ENCODE data around the gene EFCAB6.

DNA sequence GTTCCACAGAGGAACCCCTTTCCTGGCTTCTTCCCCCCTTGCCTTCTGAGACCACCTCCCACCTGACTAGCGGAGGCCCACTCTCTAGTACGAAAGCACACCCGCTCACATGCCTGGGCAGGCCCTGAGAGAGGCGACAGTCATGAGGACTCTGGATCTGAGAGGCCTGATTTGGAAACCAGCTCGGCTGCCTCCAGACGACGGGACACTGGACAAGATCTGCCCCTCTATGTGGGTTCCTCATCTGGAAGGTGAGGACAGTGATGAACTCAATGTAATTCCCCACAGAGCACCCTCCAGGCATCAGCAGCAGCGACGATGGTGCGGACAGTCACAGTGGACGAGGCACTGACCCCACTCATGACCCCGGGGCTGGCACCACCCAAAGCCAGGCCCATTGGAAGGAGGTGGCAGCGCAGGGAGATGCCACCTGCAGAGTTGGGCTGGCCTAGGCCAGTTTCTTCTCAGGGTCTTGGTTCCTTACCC, 42.7 kb upstream of the EFCAB6 start:
- TF ChIP-seq ZNF444 (CRISPR knock-in tag; IDR thresholded peaks at IDR 0.05) = no peak
- TF ChIP-seq TAF1 (IDR thresholded peaks at IDR 0.05; ENCODE audit: control insufficient read depth, extremely low read depth, insufficient read depth, low read length, severe bottlenecking) = no peak
- TF ChIP-seq RBM34 (IDR thresholded peaks at IDR 0.05; ENCODE audit: borderline replicate concordance, insufficient read depth, low read length) = no peak
- no peak for TF ChIP-seq POLR2AphosphoS5 (IDR thresholded peaks at IDR 0.05; ENCODE audit: control insufficient read depth, insufficient read depth, low read depth, low read length)
- TF ChIP-seq, protein P1, sequence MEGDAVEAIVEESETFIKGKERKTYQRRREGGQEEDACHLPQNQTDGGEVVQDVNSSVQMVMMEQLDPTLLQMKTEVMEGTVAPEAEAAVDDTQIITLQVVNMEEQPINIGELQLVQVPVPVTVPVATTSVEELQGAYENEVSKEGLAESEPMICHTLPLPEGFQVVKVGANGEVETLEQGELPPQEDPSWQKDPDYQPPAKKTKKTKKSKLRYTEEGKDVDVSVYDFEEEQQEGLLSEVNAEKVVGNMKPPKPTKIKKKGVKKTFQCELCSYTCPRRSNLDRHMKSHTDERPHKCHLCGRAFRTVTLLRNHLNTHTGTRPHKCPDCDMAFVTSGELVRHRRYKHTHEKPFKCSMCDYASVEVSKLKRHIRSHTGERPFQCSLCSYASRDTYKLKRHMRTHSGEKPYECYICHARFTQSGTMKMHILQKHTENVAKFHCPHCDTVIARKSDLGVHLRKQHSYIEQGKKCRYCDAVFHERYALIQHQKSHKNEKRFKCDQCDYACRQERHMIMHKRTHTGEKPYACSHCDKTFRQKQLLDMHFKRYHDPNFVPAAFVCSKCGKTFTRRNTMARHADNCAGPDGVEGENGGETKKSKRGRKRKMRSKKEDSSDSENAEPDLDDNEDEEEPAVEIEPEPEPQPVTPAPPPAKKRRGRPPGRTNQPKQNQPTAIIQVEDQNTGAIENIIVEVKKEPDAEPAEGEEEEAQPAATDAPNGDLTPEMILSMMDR (IDR thresholded peaks at IDR 0.05 in 2 of 3, conservative IDR thresholded peaks at IDR 0.05 in 1 of 3; ENCODE audit: insufficient read depth in 2 of 3, low read depth in 1 of 3, low read length in 3 of 3) = no peak

Measured in K562 (cell line).